HG03066 (cell line): ENCODE measurements around the gene NMBR.
"Not testable (repeated sequence)": the region's sequence is repeated elsewhere in the genome, so short reads cannot be mapped to it uniquely, and the experiment has no call there.

Experiments used
- ATAC-seq: cut with Tn5 transposase; IDR thresholded peaks from one replicate; pipeline ENCODE4 v1.9.1; 2021; ENCODE audit warnings: low read depth; ENCODE audit not compliant: unreplicated experiment

NMBR gene

GRCh38 chr6:142155895-142156757, 9.2 kb upstream of the NMBR start:
- ATAC-seq = no peak

- no peak for ATAC-seq
Observed at GRCh38 chr6:142155091-142155490, 8.2 kb upstream of the NMBR start.

- ATAC-seq = no peak
Observed at GRCh38 chr6:142154336-142154735, 7.4 kb upstream of the NMBR start.

GRCh38 chr6:142153196-142153595, 6.3 kb upstream of the NMBR start:
- ATAC-seq = no peak

GRCh38 chr6:142152746-142153145, 5.8 kb upstream of the NMBR start:
- ATAC-seq = no peak

- not testable (repeated sequence) for ATAC-seq
Observed at GRCh38 chr6:142141531-142141930, 5.4 kb downstream of the NMBR start.

- no peak for ATAC-seq
Observed at GRCh38 chr6:142138876-142139275, 8.0 kb downstream of the NMBR start.

- ATAC-seq = no peak
Observed at GRCh38 chr6:142132625-142133024, 14.3 kb downstream of the NMBR start, which contains the start of gene GJE1. GJE1 (plus strand) TSS chr6:142132925; CDS start chr6:142133159, 234 bp downstream.

- ATAC-seq = no peak
Observed at GRCh38 chr6:142130814-142131213, 16.1 kb downstream of the NMBR start.

GRCh38 chr6:142121342-142121741, 25.6 kb downstream of the NMBR start:
- ATAC-seq = no peak

GRCh38 chr6:142118925-142119324, 28.0 kb downstream of the NMBR start:
- ATAC-seq = no peak

GRCh38 chr6:142118328-142118727, 28.6 kb downstream of the NMBR start:
- ATAC-seq = no peak

- ATAC-seq = no peak
Observed at GRCh38 chr6:142117366-142117765, 29.6 kb downstream of the NMBR start.

- peak; percentile 70 for ATAC-seq
Observed at GRCh38 chr6:142112451-142113061, 34.4 kb downstream of the NMBR start.

GRCh38 chr6:142110820-142111219, 36.1 kb downstream of the NMBR start:
- not testable (repeated sequence) for ATAC-seq

- not testable (repeated sequence) for ATAC-seq
Observed at GRCh38 chr6:142104820-142105219, 42.1 kb downstream of the NMBR start.

GRCh38 chr6:142088858-142089216, 58.1 kb downstream of the NMBR start:
- ATAC-seq = no peak

- no peak for ATAC-seq
Observed at GRCh38 chr6:142087950-142088857, 58.7 kb downstream of the NMBR start.

- no peak for ATAC-seq
Observed at GRCh38 chr6:142079130-142079529, 67.8 kb downstream of the NMBR start.

- ATAC-seq = no peak
Observed at GRCh38 chr6:142075516-142076101, 71.3 kb downstream of the NMBR start.

- ATAC-seq = no peak
Observed at GRCh38 chr6:142074516-142074915, 72.4 kb downstream of the NMBR start.
